Ishikawa (cell line): ENCODE measurements around the gene C5AR2.

Experiments
- CEBPB ChIP-seq: IDR thresholded peaks from 2 replicates; pipeline ENCODE4 v1.6.1; 2012
- CREB1 ChIP-seq: IDR thresholded peaks from 2 replicates; pipeline ENCODE4 v1.6.1; 2012; ENCODE audit warnings: low read depth

DNA sequence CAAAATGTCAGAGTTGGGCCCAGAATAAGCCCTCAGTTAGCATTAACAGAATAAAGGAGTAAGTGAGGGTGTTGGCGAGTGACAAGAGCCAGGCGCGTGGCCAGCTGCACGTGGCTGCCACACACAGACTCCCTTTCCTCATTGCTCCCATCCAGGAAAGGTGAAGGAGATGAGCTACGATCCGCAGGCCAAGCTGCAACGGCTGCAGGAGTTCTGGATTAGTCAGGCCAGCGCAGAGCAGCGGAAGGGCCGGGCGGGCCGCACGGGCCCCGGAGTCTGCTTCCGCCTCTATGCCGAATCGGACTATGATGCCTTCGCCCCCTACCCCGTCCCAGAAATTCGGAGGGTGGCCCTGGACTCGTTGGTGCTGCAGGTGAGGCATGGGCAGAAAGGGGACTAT is 30.3 kb downstream of the C5AR2 start:
- no peak for TF ChIP-seq CREB1
- no peak for TF ChIP-seq CEBPB
